ENCODE results near the gene RABGAP1. TPM values are rescaled to one million over a fixed set of nuclear protein-coding genes. Genes with fewer than 3 reads are reported as not detected.

RABGAP1 gene
- total and polyA plus RNA-seq, 3 donors from 2014 or later, result 53.0 to 113 (median 94.0) TPM

- Histone ChIP-seq H3K27me3 (no peaks in the 10 kb centered on the region), H3K27ac (peak overlapping the region in 1 of 2 donors; percentile 44), H3K4me1 (no peaks in the 10 kb centered on the region), H3K36me3 (ENCODE audit: low read depth, missing control alignments) (no peaks in the 10 kb centered on the region), H3K9me3 (no peaks in the 10 kb centered on the region), H3K4me3 (no peak overlapping the region)
- intact Hi-C loops (cut with DNase I; ENCODE audit: low total_unique reads), result no loop called here
- TF ChIP-seq CTCF (IDR thresholded peaks at IDR 0.05) (no peak), POLR2A (IDR thresholded peaks at IDR 0.05) (no peak)
- DNase-seq, result no peak
- WGBS, 2 donors, result 54 to 58% methylated on average over 3 of the region's 3 CpGs
Observed at GRCh38 chr9:123036893-123037545, 96.2 kb downstream of the RABGAP1 start.

DNA sequence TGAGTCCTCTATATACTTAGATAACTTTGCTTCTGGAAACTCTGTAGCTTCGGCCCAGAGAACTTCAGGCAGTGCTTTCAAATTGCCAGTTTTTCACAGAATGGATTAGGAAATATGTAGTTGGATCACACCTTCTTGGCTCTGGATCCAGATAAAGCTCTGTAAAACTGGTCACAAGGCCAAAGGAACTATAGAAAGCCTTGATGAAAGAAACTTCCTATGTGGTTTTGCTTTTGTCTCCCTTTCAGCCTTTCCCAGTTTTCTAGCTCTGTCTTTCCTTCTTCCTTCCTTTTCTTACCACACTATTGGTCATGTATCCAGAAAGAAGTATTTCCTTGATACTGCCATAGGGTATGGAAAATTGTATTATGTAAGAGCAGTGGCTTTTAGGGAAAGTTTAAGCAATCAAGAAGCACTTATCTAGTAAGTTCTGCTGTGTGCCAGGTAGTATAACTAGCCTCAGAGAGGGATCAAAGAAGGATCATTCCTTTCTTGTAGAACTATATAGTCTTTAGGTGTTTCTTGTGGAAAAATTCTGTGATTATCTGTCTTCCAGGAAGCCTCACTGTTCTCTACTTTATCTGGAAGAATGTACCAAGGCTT, 98.9 kb downstream of the RABGAP1 start:
- H3K27me3 ChIP-seq, result no peaks in the 10 kb centered on the region
- intact Hi-C loops (cut with DNase I; ENCODE audit: low total_unique reads), result no loop called here
- H3K27ac ChIP-seq, result no peak overlapping the region
- H3K4me3 ChIP-seq, result no peak overlapping the region
- no peak for DNase-seq
- 80 to 94% methylated on average over 1 of the region's 1 CpG for WGBS, 2 donors
- TF ChIP-seq POLR2A (IDR thresholded peaks at IDR 0.05) (no peak), CTCF (IDR thresholded peaks at IDR 0.05) (no peak)
- no peaks in the 10 kb centered on the region for H3K36me3 ChIP-seq (ENCODE audit: low read depth, missing control alignments)
- no peaks in the 10 kb centered on the region for H3K4me1 ChIP-seq
- no peaks in the 10 kb centered on the region for H3K9me3 ChIP-seq

DNA sequence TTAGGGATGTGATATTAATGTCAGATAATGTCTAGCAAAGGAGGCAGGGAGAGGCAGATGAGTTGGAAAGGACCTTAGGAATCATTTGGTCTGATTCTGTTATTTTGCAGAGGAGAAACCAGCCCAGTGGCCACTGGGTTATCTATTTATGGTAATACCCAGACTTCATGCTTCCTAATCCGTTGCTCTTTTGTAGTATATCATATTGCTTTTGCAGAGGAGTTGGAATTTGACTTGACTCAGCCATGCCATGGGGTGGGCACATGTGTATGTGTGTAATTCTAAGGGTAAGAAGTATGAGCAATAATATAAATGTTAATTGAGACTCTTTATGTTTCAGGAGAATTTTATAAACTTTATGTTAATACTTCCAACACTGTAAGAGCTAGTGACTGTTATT, 100.0 kb downstream of the RABGAP1 start:
- no peaks in the 10 kb centered on the region for H3K9me3 ChIP-seq
- no peaks in the 10 kb centered on the region for H3K36me3 ChIP-seq (ENCODE audit: low read depth, missing control alignments)
- H3K27me3 ChIP-seq, result no peaks in the 10 kb centered on the region
- no peaks in the 10 kb centered on the region for H3K4me1 ChIP-seq
- intact Hi-C loops (cut with DNase I; ENCODE audit: low total_unique reads), result no loop called here
- no peak overlapping the region for H3K4me3 ChIP-seq
- TF ChIP-seq POLR2A (IDR thresholded peaks at IDR 0.05), result no peak
- TF ChIP-seq CTCF (IDR thresholded peaks at IDR 0.05), result no peak
- no peak for DNase-seq
- no peak overlapping the region for H3K27ac ChIP-seq
- 79 to 86% methylated on average over 1 of the region's 1 CpG for WGBS, 2 donors

- Histone ChIP-seq H3K36me3 (ENCODE audit: low read depth, missing control alignments) (no peaks in the 10 kb centered on the region), H3K27me3 (no peaks in the 10 kb centered on the region), H3K4me3 (no peak overlapping the region), H3K27ac (no peak overlapping the region), H3K4me1 (no peaks in the 10 kb centered on the region), H3K9me3 (no peaks in the 10 kb centered on the region)
- TF ChIP-seq POLR2A (IDR thresholded peaks at IDR 0.05), result no peak
- TF ChIP-seq CTCF (IDR thresholded peaks at IDR 0.05), result no peak
- no peak for DNase-seq
- WGBS, 2 donors, result 87 to 88% methylated on average over 2 of the region's 2 CpGs
- intact Hi-C loops (cut with DNase I; ENCODE audit: low total_unique reads), result no loop called here
Observed at GRCh38 chr9:123041489-123041888, 100.7 kb downstream of the RABGAP1 start.

Data from testis (tissue), 3 donors.